Stimulated activated effector memory CD8-positive, alpha-beta T cell treated with anti-CD3 and anti-CD28 coated beads, Interleukin-12 subunit alpha, Interleukin-12 subunit beta, amount 100 ng/mL, for 72 hours (primary cell): ENCODE data around the gene CALCR.
A peak's percentile ranks its signal among the peaks of the same experiment; 100 is the strongest.
"Not testable (repeated sequence)": the region's sequence is repeated elsewhere in the genome, so short reads cannot be mapped to it uniquely, and the experiment has no call there.

Source experiments
- ATAC-seq: fragments of 150-1000 bp; cut with Tn5 transposase; 2 replicates; pipeline ENCODE4 v1.10.0; 2021
- DNase-seq, 2 donors: peaks; one replicate each; pipeline ENCODE4 v3.0.0; 2021 to 2022; ENCODE audit warnings: low spot score in 2 of 2
- H3K27ac Mint-ChIP-seq: one replicate; pipeline ENCODE4 v1.8.0; 2022; ENCODE audit warnings: mild to moderate bottlenecking, mixed read lengths
- H3K36me3 Mint-ChIP-seq: one replicate; pipeline ENCODE4 v1.8.0; 2022; ENCODE audit warnings: mild to moderate bottlenecking, mixed read lengths
- H3K4me1 Mint-ChIP-seq: one replicate; pipeline ENCODE4 v1.8.0; 2022; ENCODE audit warnings: mixed read lengths
- H3K4me3 Mint-ChIP-seq: one replicate; pipeline ENCODE4 v1.8.0; 2022; ENCODE audit warnings: mild to moderate bottlenecking, mixed read lengths
- H3K9me3 Mint-ChIP-seq: one replicate; pipeline ENCODE4 v1.8.0; 2022; ENCODE audit warnings: mixed read lengths

The CALCR gene

DNA sequence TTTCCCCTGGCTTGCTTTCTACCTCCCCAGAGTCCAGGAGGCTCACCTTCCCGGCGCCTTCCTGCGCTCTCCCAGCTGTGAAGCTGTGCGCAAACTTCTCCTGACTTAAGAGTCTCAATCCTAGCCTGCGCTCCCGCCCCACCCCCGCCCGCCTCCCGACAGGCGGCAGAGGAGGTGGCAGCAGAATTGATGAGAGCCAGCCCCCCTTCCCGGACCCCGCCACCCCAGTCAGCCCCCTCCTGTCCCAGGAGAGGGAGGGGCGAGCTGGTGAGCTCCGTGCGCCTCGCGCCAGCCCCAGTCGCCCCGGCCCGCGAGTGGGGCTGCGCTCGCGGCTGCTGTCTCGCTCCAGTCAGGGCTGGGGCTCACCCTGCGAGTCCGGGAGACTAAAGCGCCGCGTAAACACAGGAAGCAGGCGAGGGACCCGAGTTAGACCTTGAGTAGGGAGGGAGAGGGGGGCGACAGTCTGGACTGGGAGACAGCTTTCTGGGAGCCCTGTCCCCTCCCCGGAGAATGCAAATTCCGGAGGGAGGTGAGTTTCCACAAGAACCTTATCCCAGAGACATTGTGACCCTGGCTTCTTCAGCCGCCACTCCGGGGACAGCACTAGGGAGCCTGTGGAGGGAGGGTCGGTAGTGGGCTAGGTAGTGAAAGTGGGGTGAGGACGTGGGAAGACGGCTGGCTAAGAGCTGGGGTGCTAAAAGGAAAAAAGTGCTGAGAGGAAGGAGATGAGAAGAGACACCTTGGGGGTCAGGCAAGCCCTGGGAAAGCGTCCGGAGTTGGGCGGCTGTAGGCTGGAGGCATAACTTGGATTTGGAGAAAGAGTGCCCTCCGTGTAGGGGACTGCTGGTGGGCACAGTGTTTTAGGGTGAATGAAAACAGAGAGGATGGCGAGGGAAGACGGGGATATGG lies at the start of gene CALCR:
CALCR (minus strand) TSS at position 79 of the 909 bp plus-strand sequence. CDS start 87,743 bp downstream, outside the sequence.
- Mint-ChIP-seq H3K27ac (no peak within 1 kb of the TSS), H3K4me1 (no peaks in the 10 kb centered on the region), H3K36me3 (no peaks in the 10 kb centered on the region), H3K9me3 (no peaks in the 10 kb centered on the region), H3K4me3 (no peak within 1 kb of the TSS)
- DNase-seq (no peak), ATAC-seq (peak; percentile 35)

DNA sequence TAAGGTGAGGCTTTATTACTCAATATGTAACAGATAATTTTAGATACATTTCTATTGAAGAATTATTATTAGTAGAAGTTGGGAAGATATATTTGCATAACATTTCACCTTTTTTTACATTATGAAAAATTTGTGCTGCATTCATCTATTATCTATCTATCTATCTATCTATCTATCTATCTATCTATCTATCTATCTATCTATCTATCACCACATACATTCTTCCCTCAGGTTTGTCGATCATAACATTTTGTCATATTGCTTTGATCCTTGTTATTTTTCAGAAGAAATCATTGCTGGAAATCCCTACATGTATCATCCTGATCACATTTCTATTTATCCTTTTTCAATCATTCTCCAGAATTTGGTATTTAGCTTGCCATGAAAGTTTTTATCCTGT lies 49.3 kb upstream of the CALCR start:
- H3K27ac Mint-ChIP-seq, result no peak overlapping the region
- no peaks in the 10 kb centered on the region for H3K4me1 Mint-ChIP-seq
- no peaks in the 10 kb centered on the region for H3K9me3 Mint-ChIP-seq
- DNase-seq, result no peak
- ATAC-seq, result no peak
- H3K4me3 Mint-ChIP-seq, result no peak overlapping the region
- no peaks in the 10 kb centered on the region for H3K36me3 Mint-ChIP-seq

DNA sequence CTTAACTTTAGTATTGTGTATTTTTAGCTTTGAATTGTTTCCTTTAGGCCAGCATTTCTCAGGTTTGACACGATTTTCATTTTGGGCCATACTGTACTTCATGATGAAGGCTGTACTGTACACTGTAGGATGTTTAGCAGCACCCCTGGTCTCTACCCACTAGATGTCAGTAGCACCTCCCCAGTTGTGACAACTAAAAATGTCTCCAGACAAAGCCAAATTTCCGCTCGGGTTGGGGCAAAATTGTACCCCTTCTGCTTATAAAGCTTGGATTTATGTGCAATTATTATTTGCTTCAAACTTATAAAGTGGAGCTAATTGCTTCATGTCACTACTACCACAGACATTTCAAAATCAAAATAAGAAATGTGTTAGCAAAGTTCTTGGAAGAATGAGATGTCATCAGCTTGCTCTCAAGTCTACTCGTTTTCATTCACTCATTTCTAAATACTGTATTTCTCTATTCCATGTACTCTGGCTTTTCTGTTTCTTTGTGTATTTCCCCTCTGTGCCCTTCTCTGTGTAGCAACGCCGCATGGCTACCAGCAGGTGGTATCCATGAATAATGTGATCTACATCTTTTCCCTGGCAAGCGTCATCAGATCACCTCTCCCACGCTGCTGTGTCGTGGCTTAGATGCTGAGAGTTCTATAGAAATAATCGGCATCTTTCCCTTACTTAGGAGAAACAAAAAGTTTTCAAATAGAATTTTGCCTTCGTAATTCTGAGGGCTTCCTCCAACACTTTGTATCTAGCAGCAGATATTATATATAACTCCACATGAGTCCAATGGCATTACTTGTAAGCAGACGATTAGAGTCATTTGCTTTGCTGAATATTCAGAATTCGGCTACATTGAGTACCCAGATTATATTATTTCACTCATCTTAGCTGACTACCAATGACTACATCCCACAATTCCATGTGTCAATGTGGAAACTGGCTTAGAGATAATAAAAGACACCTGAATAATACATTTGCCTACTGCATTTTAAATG lies 47.8 kb upstream of the CALCR start:
- Mint-ChIP-seq H3K27ac (no peak overlapping the region), H3K9me3 (no peaks in the 10 kb centered on the region), H3K36me3 (no peaks in the 10 kb centered on the region), H3K4me1 (no peaks in the 10 kb centered on the region), H3K4me3 (no peak overlapping the region)
- no peak for DNase-seq
- ATAC-seq, result no peak

DNA sequence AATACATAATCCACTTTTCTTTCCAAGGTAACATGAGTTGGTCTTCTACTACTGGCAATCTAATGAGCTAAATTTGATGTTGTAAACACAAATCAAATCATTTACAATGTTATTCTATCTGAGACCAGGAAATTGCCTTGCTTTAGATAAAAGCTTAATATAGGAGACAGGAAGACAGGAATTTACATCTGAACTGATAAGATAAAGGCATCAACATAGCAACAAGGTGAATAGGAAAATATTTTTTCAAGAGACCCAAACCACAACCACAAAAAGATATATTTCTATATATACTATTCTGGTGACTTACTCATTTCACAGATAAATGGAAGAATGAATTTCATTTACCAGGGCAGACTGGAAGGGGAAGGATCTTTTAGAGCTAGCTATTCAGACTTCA lies 46.3 kb upstream of the CALCR start:
- DNase-seq, result no peak
- no peak overlapping the region for H3K27ac Mint-ChIP-seq
- no peaks in the 10 kb centered on the region for H3K36me3 Mint-ChIP-seq
- no peak for ATAC-seq
- H3K4me1 Mint-ChIP-seq, result no peaks in the 10 kb centered on the region
- H3K4me3 Mint-ChIP-seq, result no peak overlapping the region
- no peaks in the 10 kb centered on the region for H3K9me3 Mint-ChIP-seq

DNA sequence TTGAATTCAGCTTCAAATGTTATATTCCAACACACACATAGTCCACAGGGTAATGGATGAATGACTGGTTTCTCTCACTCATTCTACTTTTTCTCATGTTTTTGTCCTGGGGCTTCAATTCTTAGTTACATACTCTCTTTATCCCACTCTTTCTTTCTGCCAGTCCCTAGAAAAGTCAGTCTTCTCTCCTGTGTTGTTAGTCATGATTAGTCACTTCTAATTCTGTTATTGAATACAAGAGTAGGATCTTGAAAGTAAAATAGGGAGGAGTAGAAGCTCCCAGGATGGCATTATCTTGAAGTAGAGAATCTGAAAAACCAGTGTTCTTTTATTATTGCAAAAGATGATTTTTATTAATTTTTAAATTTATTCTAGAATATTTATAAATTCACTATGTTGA lies 45.5 kb upstream of the CALCR start:
- H3K9me3 Mint-ChIP-seq, result no peaks in the 10 kb centered on the region
- no peaks in the 10 kb centered on the region for H3K4me1 Mint-ChIP-seq
- DNase-seq (no peak), ATAC-seq (no peak)
- H3K36me3 Mint-ChIP-seq, result no peaks in the 10 kb centered on the region
- no peak overlapping the region for H3K27ac Mint-ChIP-seq
- no peak overlapping the region for H3K4me3 Mint-ChIP-seq

DNA sequence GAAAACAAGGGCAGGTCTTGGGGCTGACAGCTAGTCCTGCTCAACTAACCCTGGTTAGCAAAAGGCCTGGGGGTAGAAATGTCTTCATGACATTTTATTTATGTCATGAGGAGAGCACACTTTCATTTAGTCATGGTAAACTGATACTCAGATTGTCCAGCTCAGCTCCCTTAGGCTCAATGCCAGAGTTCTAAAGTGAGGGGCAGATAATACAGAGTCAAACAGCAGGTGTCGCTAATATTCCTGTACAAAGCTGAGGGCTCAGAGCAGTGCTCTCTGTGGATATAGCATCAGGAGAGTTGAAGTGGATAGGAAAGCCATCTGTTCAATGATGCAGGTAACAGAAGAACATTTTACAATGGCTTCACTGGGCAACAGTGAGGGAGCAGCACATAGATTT lies 26.8 kb upstream of the CALCR start:
- DNase-seq, result no peak
- Mint-ChIP-seq H3K36me3 (no peaks in the 10 kb centered on the region), H3K4me1 (no peaks in the 10 kb centered on the region)

DNA sequence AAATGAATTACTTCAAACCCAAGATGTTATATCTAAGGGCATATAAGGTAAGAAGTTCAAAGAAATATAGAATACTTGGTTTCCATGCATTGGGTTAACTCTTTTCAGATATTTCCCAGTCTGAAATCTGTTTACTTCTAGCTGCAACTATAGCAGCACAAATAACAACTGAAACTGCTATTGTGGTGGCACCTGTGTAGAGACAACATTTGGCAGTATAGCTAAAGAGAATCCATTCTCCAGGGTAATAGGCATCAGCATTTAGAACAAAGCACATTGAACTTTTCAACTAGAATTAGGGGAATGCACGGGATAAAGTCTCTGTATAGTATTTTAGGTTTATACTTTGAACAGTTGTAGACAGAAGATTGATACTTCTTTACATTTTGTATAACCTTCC lies 19.7 kb upstream of the CALCR start:
- H3K9me3 Mint-ChIP-seq, result peaks cover 3% of the 10 kb centered on the region
- no peak overlapping the region for H3K27ac Mint-ChIP-seq
- no peak overlapping the region for H3K4me3 Mint-ChIP-seq
- no peak for ATAC-seq
- H3K36me3 Mint-ChIP-seq, result no peaks in the 10 kb centered on the region
- no peaks in the 10 kb centered on the region for H3K4me1 Mint-ChIP-seq
- DNase-seq, result no peak

More for the DNA sequence above, 26.8 kb upstream of the CALCR start:
- H3K4me3 Mint-ChIP-seq, result no peak overlapping the region
- ATAC-seq, result no peak
- no peak overlapping the region for H3K27ac Mint-ChIP-seq
- H3K9me3 Mint-ChIP-seq, result no peaks in the 10 kb centered on the region

DNA sequence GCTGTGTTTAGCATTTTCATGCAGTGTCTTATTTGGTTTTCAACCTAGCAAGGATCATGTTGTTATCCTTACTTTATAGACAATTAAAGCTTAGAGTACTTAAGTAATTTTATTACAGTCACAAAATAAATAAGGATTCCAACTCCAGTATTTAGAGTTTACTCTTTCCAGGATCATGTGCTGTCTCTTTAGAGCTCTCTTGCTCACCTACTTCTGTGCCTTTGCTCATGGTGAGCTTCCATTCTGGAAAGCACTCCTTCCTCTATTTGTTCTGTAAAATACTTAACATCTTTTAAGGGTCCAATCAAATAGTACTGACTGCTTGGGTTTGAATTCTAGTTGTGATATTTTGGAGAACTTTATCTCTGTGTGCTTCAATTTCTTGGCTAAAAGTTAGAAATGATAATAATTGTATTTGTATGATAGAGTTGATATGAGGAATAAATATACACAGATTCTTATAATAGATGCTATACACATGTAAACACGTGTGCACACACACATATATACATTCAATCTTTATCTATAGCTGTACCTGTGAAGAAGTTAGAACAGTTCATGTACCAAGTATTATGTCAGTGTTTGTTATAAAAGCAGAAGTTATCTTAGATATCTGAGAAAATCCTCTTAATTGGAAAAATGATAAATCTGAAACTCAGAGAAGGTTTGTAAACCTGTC lies 18.2 kb upstream of the CALCR start:
- H3K4me3 Mint-ChIP-seq, result no peak overlapping the region
- H3K4me1 Mint-ChIP-seq, result no peaks in the 10 kb centered on the region
- no peak overlapping the region for H3K27ac Mint-ChIP-seq
- H3K9me3 Mint-ChIP-seq, result peaks cover 3% of the 10 kb centered on the region
- no peaks in the 10 kb centered on the region for H3K36me3 Mint-ChIP-seq
- no peak for DNase-seq
- ATAC-seq, result no peak

DNA sequence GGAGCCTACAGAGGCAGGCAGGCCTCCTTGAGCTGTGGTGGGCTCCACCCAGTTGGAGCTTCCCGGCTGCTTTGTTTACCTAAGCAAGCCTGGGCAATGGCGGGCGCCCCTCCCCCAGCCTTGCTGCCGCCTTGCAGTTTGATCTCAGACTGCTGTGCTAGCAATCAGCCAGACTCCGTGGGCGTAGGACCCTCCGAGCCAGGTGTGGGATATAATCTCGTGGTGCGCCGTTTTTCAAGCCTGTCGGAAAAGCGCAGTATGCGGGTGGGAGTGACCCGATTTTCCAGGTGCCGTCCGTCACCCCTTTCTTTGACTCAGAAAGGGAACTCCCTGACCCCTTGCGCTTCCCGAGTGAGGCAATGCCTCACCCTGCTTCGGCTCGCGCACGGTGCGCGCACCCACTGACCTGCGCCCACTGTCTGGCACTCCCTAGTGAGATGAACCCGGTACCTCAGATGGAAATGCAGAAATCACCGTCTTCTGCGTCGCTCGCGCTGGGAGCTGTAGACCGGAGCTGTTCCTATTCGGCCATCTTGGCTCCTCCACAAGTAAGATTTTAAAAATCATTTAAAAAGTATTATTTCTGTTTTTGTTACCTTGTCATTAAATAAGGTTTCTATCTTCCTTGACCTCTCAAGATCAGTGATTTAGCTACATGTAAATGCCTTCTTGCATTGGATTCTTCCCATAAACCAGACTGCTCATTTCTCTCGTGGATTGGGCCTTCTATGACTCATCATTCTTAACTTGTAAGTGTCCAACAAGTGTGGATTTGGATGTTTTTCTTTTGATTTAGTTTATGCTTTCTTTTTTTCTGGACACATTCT lies 16.9 kb upstream of the CALCR start:
- not testable (repeated sequence) for H3K9me3 Mint-ChIP-seq, DNase-seq, H3K4me3 Mint-ChIP-seq, H3K27ac Mint-ChIP-seq, ATAC-seq, H3K4me1 Mint-ChIP-seq, H3K36me3 Mint-ChIP-seq

DNA sequence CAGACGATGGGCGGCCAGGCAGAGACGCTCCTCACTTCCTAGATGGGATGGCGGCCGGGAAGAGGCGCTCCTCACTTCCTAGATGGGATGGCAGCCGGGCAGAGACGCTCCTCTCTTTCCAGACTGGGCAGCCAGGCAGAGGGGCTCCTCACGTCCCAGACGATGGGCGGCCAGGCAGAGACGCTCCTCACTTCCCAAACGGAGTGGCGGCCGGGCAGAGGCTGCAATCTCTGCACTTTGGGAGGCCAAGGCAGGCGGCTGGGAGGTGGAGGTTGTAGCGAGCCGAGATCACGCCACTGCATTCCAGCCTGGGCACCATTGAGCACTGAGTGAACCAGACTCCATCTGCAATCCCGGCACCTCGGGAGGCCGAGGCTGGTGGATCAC lies 11.9 kb upstream of the CALCR start:
- not testable (repeated sequence) for DNase-seq, ATAC-seq, H3K9me3 Mint-ChIP-seq, H3K36me3 Mint-ChIP-seq, H3K4me3 Mint-ChIP-seq, H3K4me1 Mint-ChIP-seq, H3K27ac Mint-ChIP-seq

DNA sequence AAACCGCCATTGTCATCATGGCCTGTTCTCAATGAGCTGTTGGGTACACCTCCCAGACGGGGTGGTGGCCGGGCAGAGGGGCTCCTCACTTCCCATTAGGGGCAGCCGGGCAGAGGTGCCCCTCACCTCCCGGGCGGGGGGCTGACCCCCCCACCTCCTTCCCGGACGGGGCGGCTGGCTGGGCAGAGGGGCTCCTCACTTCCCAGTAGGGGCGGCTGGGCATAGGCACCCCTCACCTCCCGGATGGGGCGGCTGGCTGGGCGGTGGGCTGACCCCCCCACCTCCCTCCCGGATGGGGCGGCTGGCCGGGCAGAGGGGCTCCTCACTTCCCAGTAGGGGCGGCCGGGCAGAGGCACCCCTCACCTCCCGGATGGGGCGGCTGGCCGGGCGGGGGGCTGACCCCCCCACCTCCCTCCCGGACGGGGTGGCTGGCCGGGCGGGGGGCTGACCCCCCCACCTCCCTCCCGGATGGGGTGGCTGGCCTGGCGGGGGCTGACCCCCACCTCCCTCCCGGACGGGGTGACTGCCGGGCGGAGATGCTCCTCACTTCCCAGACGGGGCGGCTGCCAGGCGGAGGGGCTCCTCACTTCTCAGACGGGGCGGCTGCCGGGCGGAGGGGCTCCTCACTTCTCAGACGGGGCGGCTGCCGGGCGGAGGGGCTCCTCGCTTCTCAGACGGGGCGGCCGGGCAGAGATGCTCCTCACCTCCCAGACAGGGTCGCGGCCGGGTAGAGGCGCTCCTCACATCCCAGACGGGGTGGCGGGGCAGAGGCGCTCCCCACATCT lies 11.4 kb upstream of the CALCR start:
- not testable (repeated sequence) for H3K9me3 Mint-ChIP-seq, H3K4me3 Mint-ChIP-seq, DNase-seq, H3K36me3 Mint-ChIP-seq, ATAC-seq, H3K4me1 Mint-ChIP-seq, H3K27ac Mint-ChIP-seq

DNA sequence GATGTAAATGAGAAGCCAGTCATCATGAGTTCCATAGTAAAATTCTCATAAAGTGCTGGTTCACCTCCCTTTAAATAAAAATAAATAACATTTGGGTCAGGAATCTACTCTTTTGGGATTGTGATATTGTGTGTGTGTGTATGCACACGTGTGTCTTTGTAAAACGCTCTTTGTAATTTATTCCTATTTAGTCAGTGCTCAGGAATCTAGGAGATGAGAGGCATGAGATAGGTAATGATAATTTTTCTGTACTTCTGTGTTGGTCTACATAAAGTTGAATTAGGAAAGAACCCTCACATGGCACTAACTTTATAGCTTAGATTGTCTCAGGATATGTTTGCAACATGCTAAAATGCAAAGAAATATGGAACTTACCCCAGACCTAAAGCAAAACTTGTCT lies 4.9 kb upstream of the CALCR start:
- Mint-ChIP-seq H3K9me3 (no peaks in the 10 kb centered on the region), H3K4me3 (no peak overlapping the region), H3K36me3 (no peaks in the 10 kb centered on the region), H3K27ac (no peak overlapping the region), H3K4me1 (no peaks in the 10 kb centered on the region)
- ATAC-seq (no peak), DNase-seq (no peak)

DNA sequence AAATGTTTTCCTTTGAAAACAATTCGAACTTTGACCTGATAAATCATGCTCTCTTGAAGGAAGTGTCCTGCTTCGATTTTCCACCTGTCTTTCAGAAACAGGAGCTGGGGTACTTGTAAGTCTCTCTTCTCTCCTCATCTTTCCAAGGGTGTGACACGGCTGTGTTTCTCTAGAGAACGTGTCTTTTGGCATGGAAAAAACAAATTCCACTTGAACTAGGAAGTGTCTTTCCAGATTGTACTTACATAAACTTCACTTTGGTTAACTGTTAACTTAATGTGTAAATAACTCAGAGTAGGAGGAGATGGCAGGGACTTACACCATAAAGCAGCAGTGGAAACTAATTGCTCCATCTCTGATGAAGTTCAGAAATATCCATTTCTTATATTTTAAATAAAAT lies 4.2 kb upstream of the CALCR start:
- DNase-seq (no peak), ATAC-seq (no peak)
- Mint-ChIP-seq H3K4me3 (no peak overlapping the region), H3K36me3 (no peaks in the 10 kb centered on the region), H3K27ac (no peak overlapping the region), H3K4me1 (no peaks in the 10 kb centered on the region), H3K9me3 (no peaks in the 10 kb centered on the region)
